IPS-NIHi7 (cell line): ENCODE data around the gene MSI2.
A peak's percentile ranks its signal among the peaks of the same experiment; 100 is the strongest.

ENCODE experiments used
- DNase-seq: peaks from one replicate; pipeline ENCODE4 v3.0.0; 2012; ENCODE audit warnings: mixed read lengths; ENCODE audit errors: extremely low spot score

Gene MSI2

GRCh38 chr17:57391076-57391825 lies 134.9 kb downstream of the MSI2 start:
- no peak for DNase-seq

DNA sequence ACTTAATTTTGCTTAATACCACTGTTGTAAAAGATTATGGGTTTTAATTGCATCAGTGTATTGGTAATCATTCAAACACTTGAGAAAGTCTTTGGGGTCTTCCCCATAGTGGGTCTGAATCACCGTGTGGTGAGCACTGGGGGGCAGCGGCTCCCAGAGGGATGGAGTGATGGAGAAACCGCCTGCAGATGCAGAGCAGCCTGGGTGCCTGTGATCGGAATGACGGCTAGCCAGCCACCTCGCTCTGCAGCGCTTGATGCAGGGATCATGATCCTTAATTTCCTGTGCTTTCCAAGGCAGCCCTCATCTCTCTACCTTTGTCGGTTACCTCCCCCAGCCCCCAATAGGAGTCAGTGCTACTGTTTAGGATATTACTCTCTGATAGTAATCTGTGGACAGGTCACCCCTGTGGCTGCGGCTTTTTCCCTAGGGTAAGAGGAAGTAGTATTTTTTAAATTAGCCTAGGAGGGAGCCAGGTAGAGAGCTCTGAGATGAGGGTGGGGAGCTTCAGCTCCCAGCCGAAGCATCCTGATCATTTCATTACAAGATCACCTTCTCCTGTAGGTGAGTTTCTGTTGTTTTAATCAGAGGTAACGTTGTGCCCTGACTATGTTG lies 135.6 kb downstream of the MSI2 start:
- peak; percentile 28 for DNase-seq

GRCh38 chr17:57393368-57393767 lies 137.0 kb downstream of the MSI2 start:
- no peak for DNase-seq

DNA sequence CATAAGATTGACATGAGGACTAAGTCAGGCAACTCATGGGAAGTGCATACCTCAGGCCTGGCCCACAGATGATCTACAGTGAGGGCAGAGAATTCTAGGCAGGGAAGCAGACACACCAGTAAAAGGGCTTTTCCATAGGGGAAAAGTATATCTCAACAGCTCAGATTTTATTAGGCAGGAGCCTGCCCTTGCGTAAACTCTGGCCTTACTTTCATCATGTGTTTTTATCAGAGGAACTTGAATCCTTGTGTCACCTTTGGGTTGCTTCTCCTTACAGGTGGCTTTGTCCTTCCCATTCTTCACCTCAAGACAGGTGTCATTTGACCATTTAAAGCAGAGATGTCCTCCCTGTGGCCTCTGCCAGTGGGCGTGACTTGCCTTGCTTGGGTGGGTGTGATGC lies 138.1 kb downstream of the MSI2 start:
- no peak for DNase-seq

GRCh38 chr17:57395721-57396321 lies 139.5 kb downstream of the MSI2 start:
- no peak for DNase-seq

DNA sequence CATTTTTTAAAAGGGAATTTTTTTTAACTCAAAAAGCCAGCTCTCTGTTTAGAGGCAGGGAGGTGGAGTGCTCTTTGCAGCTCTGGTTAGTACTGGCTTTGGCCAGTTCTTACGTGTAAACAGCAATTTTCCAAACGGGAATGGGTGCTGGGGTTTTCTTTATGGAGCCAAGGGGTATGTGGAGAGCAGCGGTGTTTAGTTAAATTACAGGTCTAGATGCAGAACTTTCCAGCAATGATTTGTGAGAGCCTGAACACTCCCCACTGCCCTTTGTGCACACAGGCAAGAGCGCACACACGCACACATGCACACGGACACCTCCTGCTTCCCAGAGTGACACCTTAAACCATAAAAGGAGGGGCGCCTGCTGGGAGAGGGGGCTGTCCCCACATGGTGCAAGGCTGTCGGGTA lies 140.2 kb downstream of the MSI2 start:
- DNase-seq = no peak

DNA sequence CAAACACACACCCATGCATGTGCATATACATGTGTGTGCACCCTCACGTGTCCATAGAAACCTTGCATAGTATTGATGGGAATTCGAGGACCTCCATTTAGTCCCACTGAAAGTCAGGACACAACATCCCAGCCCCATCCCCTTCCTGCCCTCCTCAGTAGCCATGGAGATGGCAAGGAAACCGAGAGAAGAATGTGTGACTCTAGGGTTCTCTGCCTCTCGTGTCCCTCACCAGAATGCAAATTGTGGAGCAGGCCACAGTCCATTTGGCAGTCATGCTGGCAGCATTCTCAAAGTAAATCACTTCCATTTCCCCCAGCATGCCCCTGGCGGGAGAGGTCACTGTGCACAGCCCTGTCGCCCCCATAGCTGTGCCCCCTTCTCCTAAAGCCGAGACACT lies 141.1 kb downstream of the MSI2 start:
- no peak for DNase-seq

- no peak for DNase-seq
Measured at GRCh38 chr17:57399690-57400089, 143.4 kb downstream of the MSI2 start.

- no peak for DNase-seq
Measured at GRCh38 chr17:57400648-57401047, 144.3 kb downstream of the MSI2 start.

GRCh38 chr17:57401556-57402488 lies 145.5 kb downstream of the MSI2 start:
- DNase-seq = peak; percentile 68

GRCh38 chr17:57402681-57403180 lies 146.4 kb downstream of the MSI2 start:
- DNase-seq = no peak

DNA sequence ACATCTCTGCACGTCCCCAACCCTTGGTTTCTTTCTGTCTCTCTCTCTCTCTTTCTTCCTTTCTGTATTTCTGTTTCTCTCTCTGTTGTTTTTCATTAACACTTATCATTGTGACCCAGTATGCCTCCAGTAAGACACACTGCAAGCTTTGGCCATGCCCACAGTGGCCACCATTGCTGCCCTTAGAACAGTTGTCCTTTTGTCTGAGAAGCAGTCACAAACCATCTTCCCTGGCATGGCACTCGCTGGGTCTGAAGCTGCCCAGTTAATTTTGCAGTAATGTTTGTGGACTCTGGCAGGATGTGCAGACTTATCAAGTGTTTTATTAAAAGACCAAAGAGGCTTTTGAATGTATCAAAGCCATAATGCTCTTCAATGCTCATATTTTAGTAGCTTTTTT lies 146.9 kb downstream of the MSI2 start:
- no peak for DNase-seq

DNA sequence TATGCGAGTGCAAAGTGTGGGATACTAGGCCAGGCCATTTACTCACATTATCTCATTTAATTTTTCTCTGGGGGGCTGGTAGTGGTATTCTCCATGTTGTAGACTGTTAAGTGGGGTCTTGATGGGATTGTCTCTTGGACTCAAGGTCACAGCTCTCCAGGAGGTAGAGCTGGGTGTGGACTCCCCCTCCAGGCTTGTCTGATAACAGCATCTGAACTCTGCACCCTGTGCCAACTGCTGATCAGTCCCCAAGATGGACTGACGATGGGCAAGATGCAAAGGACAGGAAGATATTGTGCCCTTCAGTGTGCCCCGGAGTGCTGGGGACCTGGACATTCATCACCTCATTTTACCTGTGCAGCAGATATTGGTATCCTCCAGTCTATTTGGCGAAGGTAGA lies 147.8 kb downstream of the MSI2 start:
- no peak for DNase-seq

GRCh38 chr17:57404795-57405490 lies 148.6 kb downstream of the MSI2 start:
- no peak for DNase-seq

GRCh38 chr17:57405491-57406072 lies 149.3 kb downstream of the MSI2 start:
- DNase-seq = no peak

DNA sequence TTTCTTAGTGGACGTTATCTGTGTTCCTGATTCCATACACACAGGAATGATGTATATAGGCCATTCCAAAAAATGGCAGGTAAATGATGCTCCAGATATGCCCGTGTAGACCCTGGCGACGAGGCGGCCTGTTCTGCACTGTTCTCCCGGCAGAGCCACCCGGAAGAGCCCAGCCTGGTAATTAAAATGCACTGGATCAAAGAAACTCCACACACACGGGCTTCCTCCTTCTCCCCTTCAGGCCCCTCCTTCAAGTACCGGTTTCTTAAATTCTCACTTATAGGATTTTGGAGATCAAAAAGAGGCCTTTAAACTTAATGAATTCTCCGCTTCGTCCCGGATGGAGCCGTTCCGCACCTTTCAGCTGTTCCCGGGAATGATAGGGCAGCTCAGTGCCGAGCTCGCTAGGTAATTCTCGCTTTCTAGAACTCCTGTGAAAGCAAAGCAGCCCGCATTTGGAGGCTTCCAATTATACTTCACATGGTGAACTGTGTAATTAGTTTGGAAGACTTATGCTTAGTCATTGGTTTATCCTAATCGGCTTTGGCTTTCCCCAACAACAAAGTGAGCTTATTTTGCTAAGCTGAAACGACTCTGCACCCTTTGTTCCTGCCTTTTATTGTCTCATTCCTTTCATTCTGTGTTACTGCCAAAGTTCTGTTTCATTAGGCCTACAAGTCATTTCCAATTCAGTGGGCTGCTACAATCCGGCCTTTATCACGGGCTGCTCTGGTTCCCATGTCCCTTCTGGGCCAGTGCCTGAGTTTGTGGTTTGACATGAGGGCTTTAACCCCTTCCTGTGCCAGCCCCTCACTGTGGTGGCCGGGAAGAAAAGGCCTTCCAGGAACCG lies 150.0 kb downstream of the MSI2 start:
- DNase-seq = peak; percentile 24

DNA sequence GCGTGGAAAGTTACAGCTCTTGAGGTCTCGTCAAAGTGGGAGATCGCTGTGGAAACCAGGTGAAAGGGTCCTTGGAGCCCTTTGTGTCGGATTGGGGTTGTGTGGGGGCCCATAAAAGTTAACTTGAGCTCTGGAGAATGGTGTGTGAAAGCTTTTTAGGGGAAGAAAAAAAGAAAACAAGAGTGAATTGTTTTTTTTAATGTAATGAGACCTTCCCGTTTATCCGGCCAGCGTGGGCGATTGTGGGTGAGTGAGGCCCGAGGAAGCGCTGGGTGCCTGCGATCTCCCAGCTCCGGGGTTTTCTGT lies 150.6 kb downstream of the MSI2 start:
- DNase-seq = no peak

DNA sequence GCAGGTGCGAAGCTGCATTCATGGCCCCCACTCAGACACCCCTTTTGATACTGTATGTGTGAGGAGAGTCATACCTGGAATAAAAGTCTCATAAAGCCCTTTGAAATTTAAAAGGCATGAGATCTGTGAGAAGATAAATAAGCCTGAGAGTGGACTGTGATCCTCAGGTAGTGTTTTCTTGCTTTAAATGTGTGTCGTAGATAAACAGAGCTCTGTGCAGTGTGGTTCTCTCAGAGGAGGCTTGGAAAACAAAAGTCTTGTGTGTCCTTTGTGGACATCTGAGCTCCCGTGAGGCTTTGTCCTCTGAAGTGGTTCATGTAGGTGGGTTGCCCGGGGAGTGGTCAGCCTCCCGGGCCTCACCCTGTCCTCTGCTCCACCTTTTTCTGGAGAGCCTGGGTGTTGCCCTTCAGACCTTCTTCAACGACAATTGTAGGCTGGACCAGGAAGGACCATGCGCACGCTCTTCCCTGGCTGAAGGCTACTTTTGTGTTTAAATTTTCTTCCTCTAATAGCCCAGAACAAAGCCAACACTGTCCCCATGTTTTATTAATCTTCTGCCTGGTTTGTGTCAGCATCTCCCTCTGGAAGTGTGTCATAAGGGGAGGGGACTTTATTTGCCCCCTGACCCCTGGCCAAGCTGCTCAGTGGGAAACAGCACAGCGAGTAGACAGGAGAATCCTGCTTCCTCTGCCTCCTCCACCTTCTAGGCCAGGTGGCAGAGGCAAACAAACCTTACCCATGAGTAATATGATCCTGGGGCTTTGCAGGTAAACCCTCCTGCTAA lies 151.2 kb downstream of the MSI2 start:
- DNase-seq = no peak

DNA sequence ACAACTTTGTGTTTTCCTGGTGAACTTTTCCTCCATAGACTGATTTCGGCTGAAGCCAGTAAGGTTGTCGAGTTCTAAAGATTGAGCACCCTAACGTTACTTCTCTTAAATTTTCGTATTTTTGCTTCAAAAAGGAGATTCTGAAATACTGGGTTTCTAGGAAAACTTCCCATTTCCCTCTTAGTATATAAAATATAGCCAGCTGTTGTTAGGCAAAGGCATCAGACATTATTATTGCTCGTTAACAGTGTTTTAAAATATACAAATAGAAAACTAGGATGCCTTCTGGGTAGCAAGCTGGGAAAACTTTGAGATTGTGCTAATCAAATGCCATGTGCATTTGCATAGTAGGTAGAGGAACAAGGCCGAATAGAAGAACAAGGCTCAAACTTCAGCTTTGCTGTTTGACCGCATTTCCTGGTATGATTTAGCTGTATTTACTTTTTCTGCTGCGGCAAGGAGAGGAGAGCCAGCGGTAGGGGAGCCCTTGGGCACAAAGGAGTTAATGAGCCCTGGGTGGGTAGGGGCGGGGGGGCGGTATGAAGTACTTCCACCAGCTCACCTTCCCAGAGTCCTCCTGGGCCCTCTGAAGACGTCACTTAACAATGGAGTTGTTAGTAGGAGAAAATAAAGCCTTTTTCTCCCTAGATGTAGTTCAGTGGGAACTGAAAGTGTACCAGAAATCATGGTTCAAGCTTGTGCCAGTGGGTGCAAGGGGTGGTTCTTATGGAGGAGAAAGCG lies 151.9 kb downstream of the MSI2 start:
- DNase-seq = peak; percentile 64
